GM12878 (cell line): ENCODE measurements around the gene CDKL5.

Source experiments
- CHD4 ChIP-seq: fragments of 200-600 bp; sonication (generic); IDR thresholded peaks from 2 replicates; pipeline ENCODE4 v1.6.1; 2016; ENCODE audit warnings: mild to moderate bottlenecking
- CTCF ChIP-seq, 3 experiments: IDR thresholded peaks in 2 of 3; conservative IDR thresholded peaks in 1 of 3; 2 replicates each; pipeline ENCODE4 v1.5.1; 2011; ENCODE audit warnings: low read depth in 3 of 3, low read length in 3 of 3, mild to moderate bottlenecking in 3 of 3, control low read depth in 2 of 3, moderate library complexity in 2 of 3, inconsistent platforms in 1 of 3, mixed read lengths in 1 of 3; ENCODE audit not compliant: control insufficient read depth in 2 of 3, insufficient read depth in 1 of 3; ENCODE audit errors: extremely low read depth in 1 of 3
- EZH2 ChIP-seq: IDR thresholded peaks from 2 replicates; pipeline ENCODE4 v1.6.1; 2012; ENCODE audit warnings: low read depth, mild to moderate bottlenecking, control low read depth, inconsistent platforms, low read length, borderline replicate concordance; ENCODE audit not compliant: control insufficient read depth
- MXI1 ChIP-seq: fragments of 150-350 bp; IDR thresholded peaks from 2 replicates; pipeline ENCODE4 v1.6.1; 2011; ENCODE audit warnings: low read depth, mild to moderate bottlenecking, inconsistent platforms, low read length, improper control_type of control experiment
- NRF1 ChIP-seq: conservative IDR thresholded peaks from 2 replicates; pipeline ENCODE4 v1.6.1; 2011; ENCODE audit warnings: mild to moderate bottlenecking, low read depth, low read length, improper control_type of control experiment
- PAX8 ChIP-seq: fragments of 450-650 bp; IDR thresholded peaks from 2 replicates; pipeline ENCODE4 v1.6.1; 2017; ENCODE audit warnings: mild to moderate bottlenecking, moderate library complexity
- POLR2A ChIP-seq: IDR thresholded peaks from 2 replicates; pipeline ENCODE4 v1.6.1; 2011; ENCODE audit warnings: low read depth, mild to moderate bottlenecking, low read length
- RELB ChIP-seq: fragments of 450-650 bp; IDR thresholded peaks from 2 replicates; pipeline ENCODE4 v1.6.1; 2017; ENCODE audit warnings: low read depth, mild to moderate bottlenecking, moderate library complexity
- STAT1 ChIP-seq: fragments of 450-650 bp; conservative IDR thresholded peaks from 2 replicates; pipeline ENCODE4 v1.6.1; 2014; ENCODE audit warnings: antibody characterized with exemption, mild to moderate bottlenecking
- TBL1XR1 ChIP-seq: IDR thresholded peaks from 2 replicates; pipeline ENCODE4 v1.6.1; 2012; ENCODE audit warnings: low read depth, low read length, improper control_type of control experiment
- ZBTB33 ChIP-seq: fragments of 450-650 bp; IDR thresholded peaks from 2 replicates; pipeline ENCODE4 v1.6.1; 2017; ENCODE audit warnings: mild to moderate bottlenecking
- TF ChIP-seq, protein P1 (sequence below): IDR thresholded peaks from 2 replicates; pipeline ENCODE4 v1.6.1; 2012; ENCODE audit warnings: low read length, inconsistent platforms
- TF ChIP-seq, protein P2 (sequence below): IDR thresholded peaks from 2 replicates; pipeline ENCODE4 v1.6.1; 2012; ENCODE audit warnings: mild to moderate bottlenecking, low read depth, low read length

DNA sequence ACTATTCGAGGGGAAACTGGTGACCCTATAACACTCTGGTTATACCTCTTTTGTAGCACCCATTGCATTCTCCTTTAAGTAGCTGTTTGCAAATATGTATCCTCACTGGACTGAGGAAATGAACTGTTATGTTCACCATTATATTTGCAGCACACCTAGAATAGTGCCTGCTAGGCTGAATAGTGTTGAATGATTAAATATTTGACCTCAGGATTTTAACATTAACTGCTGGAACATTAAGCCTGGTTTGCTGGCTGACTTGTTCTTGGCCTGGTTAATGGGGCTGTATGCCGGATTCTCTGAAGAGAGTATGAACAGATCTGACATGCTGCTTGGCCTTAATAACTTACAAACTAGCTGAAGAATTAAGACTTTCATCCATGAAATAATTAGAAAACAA is 166.4 kb downstream of the CDKL5 start:
- TF ChIP-seq TBL1XR1 (no peak), POLR2A (no peak), NRF1 (no peak), EZH2 (no peak), STAT1 (no peak), MXI1 (no peak), RELB (no peak), ZBTB33 (no peak), CHD4 (no peak), CTCF (IDR thresholded peaks at IDR 0.05 in 2 of 3, conservative IDR thresholded peaks at IDR 0.05 in 1 of 3; ENCODE audit: control insufficient read depth in 2 of 3, extremely low read depth in 1 of 3, insufficient read depth in 1 of 3, low read depth in 3 of 3, low read length in 3 of 3) (no peak), PAX8 (no peak)
- TF ChIP-seq, protein P1, sequence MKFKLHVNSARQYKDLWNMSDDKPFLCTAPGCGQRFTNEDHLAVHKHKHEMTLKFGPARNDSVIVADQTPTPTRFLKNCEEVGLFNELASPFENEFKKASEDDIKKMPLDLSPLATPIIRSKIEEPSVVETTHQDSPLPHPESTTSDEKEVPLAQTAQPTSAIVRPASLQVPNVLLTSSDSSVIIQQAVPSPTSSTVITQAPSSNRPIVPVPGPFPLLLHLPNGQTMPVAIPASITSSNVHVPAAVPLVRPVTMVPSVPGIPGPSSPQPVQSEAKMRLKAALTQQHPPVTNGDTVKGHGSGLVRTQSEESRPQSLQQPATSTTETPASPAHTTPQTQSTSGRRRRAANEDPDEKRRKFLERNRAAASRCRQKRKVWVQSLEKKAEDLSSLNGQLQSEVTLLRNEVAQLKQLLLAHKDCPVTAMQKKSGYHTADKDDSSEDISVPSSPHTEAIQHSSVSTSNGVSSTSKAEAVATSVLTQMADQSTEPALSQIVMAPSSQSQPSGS = no peak
- TF ChIP-seq, protein P2, sequence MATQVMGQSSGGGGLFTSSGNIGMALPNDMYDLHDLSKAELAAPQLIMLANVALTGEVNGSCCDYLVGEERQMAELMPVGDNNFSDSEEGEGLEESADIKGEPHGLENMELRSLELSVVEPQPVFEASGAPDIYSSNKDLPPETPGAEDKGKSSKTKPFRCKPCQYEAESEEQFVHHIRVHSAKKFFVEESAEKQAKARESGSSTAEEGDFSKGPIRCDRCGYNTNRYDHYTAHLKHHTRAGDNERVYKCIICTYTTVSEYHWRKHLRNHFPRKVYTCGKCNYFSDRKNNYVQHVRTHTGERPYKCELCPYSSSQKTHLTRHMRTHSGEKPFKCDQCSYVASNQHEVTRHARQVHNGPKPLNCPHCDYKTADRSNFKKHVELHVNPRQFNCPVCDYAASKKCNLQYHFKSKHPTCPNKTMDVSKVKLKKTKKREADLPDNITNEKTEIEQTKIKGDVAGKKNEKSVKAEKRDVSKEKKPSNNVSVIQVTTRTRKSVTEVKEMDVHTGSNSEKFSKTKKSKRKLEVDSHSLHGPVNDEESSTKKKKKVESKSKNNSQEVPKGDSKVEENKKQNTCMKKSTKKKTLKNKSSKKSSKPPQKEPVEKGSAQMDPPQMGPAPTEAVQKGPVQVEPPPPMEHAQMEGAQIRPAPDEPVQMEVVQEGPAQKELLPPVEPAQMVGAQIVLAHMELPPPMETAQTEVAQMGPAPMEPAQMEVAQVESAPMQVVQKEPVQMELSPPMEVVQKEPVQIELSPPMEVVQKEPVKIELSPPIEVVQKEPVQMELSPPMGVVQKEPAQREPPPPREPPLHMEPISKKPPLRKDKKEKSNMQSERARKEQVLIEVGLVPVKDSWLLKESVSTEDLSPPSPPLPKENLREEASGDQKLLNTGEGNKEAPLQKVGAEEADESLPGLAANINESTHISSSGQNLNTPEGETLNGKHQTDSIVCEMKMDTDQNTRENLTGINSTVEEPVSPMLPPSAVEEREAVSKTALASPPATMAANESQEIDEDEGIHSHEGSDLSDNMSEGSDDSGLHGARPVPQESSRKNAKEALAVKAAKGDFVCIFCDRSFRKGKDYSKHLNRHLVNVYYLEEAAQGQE = no peak
